Breast epithelium (tissue), 3 donors: ENCODE data around the gene DLX6.

Source experiments
- CTCF ChIP-seq, 3 donors: fragments of 450-650 bp; IDR thresholded peaks; one replicate each; pipeline ENCODE4 v1.5.1; 2016 to 2017; ENCODE audit warnings: antibody characterized with exemption in 3 of 3, mild to moderate bottlenecking in 3 of 3, moderate library complexity in 3 of 3
- POLR2A ChIP-seq: fragments of 450-650 bp; IDR thresholded peaks from one replicate; pipeline ENCODE4 v1.6.1; 2016; ENCODE audit warnings: antibody characterized with exemption, mild to moderate bottlenecking, moderate library complexity
- POLR2AphosphoS5 ChIP-seq, 3 donors: sonication (generic); formaldehyde crosslinking; IDR thresholded peaks; one replicate each; pipeline ENCODE4 v1.6.1; 2017; ENCODE audit warnings: antibody characterized with exemption in 3 of 3

- TF ChIP-seq CTCF (IDR thresholded peaks at IDR 0.05): no peak
- no peak for TF ChIP-seq POLR2AphosphoS5 (IDR thresholded peaks at IDR 0.05)
- TF ChIP-seq POLR2A: no peak
Measured at GRCh38 chr7:96959135-96959534, 46.2 kb upstream of the DLX6 start.
